SH-SY5Y (cell line): ENCODE results near the gene IL1RAP.

Experiments used
- GATA2 ChIP-seq: IDR thresholded peaks from 2 replicates; pipeline ENCODE4 v1.6.1; 2011; ENCODE audit warnings: mild to moderate bottlenecking, low read depth, low read length
- GATA3 ChIP-seq: IDR thresholded peaks from 2 replicates; pipeline ENCODE4 v1.6.1; 2011; ENCODE audit warnings: low read depth, mild to moderate bottlenecking, low read length, moderate library complexity

DNA sequence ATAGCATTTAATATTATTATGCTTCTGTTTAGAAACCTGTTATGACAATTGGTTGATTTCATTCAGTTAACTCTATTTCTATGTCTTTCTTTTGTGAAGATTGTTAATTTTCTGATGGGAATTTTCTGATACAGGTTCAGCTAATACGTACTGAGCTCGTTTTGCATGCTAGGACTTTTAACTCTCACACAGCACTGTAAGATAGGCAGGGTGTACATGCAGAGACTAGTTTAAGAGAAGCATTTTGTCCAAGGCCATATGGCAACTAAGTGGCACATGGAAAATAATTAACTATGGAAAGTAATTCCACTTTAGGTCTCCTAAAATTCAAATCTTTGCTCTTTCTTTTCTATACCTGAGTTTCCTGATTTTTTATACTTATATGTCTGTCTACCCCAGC lies 81.9 kb downstream of the IL1RAP start:
- no peak for TF ChIP-seq GATA2
- TF ChIP-seq GATA3, result no peak
